Measurements from ENCODE around the gene MADD.

Gene MADD

DNA sequence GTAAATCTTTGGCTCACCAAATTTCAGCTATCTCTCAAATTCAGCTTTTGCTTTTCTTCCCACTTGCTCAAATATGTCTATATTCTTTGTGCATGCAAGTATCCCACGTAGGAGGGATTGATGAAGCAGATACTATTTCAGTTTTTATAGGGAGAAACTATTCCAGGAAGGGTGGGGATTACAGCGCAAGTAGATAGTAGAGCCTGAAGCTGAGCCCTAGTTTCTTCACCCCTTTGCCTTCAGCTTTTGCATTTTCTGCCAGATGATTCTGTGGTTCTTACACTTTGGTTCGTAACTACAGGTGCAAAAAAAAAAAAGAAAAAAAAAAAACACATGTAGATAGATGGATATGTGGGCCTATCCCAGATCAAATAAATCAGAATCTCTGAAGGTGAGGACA lies 18.2 kb upstream of the MADD start:
- no peak for DNase-seq (ENCODE audit: low read depth, low spot score)

DNA sequence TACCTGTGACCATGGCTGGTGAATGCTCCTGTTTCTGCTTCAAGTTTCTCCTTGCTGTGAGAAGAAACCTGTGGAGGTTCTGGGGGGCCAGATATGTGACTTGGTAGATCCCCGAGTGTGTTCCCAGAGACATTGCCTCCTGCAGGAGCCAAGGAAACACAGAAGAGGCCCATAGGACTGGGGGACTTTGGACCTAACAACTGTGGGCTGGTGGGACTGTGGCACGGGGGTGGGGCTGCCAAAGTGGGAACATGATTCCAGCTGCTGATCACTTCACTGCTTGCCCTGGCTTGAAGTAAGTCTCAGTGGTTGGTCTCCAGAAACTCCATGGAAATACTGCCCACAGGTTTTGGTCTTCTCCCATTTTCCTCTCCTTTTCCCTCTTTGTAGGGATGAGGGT lies 16.3 kb upstream of the MADD start:
- DNase-seq (ENCODE audit: low read depth, low spot score) = no peak

DNA sequence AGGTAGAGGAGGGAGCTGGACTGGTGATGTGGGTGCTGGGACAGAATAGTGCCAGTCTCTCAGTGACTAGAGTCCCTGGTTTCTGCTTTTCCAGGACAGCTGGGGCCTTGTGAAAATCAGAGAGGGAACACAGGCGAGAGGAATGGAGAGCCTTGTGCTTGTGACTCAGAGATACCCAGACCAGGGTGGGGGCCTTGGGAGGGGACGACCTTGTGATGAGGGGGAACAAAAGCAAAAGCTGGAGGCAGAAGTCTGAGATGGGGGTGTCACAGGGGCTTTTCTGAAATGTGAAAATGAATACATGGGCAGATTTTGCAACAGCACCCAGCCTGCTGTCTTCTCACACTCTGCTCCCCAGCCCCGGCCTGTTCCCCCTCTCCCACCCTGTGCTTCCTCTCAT lies 15.5 kb upstream of the MADD start:
- no peak for DNase-seq (ENCODE audit: low read depth, low spot score)

DNA sequence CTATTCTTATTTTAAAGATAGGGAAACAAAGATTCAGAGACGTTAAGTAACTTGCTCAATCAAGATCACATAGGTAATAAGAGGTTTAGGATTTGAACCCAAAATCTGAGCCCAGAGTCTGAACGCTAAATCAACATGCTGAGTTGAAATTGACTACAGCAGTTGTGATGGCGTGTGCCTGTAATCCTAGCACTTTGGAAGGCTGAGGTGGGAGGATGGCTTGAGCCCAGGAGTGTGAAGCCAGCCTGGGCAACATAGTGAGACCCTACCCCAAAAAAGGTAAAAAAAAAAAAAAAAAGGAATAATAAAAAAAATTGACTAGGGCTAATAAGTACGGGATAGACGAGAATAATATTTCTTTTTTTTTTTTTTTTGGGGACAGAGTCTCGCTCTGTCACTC lies 13.6 kb upstream of the MADD start:
- DNase-seq (ENCODE audit: low read depth, low spot score) = no peak

DNA sequence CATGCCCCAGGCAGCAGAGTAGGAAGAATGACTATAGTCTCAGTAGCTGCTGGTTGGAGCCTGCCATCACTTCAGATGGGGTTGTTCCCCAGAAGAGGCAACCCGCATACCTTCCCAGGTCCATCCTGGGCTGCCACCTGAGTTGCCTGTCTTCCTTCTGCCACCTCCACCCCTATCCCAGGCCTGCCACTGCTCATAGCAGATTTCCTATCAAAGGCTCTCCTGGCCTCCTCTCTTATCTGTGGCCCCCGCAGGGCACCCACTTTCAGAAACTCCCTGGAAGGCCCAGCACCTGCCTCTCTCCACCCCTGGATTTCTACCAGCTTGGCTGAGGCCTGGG lies 12.8 kb upstream of the MADD start:
- DNase-seq (ENCODE audit: low read depth, low spot score) = no peak

DNA sequence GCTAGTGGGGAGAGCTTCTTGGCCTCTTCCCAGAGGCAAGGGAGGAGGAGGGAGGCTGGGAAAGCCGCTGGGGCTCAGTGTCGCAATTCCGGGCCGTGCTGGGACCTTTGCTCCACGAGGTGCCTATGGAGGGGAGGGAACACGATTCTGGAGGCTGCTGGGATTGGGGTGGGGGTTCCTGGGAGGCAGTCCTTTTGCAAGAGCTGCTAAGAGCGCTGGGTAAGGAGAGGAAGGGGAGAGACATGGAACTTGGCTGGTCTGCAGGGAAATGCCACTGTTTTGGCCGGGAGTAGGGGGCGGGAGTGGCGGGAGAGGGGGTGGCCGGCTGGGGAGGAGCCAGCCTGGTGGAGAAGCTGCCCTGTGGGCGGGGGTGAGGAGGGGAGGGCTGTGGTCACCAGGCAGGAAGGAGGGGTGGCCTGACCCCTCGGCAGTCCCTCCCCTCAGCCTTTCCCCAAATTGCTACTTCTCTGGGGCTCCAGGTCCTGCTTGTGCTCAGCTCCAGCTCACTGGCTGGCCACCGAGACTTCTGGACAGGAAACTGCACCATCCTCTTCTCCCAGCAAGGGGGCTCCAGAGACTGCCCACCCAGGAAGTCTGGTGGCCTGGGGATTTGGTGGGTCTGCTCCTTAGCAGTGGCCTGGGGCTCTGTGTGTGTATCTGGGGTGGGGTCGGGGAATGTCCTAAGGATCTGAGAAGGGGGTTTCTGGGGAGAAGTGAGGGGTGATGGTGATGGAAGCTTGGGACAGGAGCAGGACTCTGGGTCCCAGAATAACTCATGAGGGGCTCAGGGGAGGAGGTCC lies 12.2 kb upstream of the MADD start, which contains the start of gene NR1H3:
Gene NR1H3 (plus strand): TSS at position 480 of the 800 bp plus-strand sequence. CDS start 1,221 bp downstream, outside the sequence.
- DNase-seq (ENCODE audit: low read depth, low spot score) = no peak

DNA sequence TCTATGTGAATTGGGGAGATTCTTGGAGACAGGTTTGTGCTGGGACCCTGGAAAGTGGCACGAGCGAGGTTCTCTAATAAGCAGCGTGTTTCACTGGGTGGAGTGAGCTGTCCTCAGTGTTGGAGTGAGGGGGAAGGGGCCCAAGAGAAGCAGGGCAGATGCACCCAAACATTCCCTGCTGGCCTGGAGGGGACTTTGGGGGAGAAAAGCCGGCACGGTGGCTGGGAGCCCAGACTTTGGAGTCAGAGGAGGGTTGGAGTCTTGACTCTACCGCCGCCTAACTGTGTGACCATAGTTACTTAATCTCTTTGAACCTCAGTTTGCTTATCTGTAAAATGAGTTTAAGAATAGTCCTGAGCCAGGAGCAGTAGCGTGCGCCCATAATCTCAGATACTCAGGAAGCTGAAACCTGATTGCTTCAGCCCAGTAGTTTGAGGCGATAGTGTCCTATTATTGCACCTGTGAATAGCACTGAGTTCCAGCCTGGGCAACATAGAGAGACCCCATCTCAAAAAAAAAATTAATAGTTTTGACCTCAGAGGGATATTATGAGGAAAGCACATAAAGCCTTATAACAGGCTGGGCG lies 11.5 kb upstream of the MADD start:
- no peak for DNase-seq (ENCODE audit: low read depth, low spot score)

DNA sequence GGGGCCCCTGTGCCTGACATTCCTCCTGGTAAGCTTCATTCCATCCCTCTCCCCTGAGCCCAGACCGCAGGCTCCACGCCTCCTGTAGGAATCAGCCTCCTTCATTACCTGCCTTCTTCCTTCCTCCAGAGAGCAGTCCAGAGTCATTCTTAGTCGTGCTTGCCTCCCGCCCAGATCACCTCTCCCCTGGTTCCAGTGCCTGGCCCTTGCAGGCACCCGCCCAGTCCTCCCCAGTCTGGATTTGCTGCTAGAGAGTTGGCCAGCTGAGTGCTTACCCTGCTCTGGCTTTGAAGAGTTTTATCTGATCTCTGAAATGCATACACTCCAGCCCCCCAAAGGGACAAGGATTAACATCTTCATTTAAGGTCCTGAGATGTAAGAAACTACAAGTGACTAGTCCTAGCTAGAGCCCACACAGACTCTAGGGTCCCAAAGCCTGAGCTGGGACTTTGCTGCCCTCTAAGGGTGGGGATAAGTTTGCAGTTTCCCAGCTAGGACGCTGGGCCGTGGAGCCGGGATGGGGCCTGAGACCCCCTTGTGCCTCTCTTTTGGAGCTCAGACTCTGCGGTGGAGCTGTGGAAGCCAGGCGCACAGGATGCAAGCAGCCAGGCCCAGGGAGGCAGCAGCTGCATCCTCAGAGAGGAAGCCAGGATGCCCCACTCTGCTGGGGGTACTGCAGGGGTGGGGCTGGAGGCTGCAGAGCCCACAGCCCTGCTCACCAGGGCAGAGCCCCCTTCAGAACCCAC lies 10.5 kb upstream of the MADD start:
- no peak for DNase-seq (ENCODE audit: low read depth, low spot score)

DNA sequence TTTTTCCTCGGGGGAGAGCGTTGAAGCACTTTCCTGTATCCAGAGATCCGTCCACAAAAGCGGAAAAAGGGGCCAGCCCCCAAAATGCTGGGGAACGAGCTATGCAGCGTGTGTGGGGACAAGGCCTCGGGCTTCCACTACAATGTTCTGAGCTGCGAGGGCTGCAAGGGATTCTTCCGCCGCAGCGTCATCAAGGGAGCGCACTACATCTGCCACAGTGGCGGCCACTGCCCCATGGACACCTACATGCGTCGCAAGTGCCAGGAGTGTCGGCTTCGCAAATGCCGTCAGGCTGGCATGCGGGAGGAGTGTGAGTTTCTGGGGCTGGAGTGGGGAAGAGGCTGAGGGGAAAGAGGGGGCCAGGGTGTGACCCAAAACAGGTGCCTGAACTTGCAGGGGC lies 9.6 kb upstream of the MADD start:
- DNase-seq (ENCODE audit: low read depth, low spot score) = no peak

DNA sequence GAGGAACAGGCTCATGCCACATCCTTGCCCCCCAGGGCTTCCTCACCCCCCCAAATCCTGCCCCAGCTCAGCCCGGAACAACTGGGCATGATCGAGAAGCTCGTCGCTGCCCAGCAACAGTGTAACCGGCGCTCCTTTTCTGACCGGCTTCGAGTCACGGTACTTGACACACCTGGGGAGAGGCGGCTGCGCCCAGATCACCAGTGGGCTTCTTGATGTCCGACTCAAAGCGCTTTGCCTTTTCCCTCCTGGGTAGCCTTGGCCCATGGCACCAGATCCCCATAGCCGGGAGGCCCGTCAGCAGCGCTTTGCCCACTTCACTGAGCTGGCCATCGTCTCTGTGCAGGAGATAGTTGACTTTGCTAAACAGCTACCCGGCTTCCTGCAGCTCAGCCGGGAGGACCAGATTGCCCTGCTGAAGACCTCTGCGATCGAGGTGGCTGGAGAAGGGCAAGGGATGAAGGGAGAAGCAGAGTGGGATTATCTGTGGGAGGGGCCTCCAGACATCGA lies 8.6 kb upstream of the MADD start:
- no peak for DNase-seq (ENCODE audit: low read depth, low spot score)

DNA sequence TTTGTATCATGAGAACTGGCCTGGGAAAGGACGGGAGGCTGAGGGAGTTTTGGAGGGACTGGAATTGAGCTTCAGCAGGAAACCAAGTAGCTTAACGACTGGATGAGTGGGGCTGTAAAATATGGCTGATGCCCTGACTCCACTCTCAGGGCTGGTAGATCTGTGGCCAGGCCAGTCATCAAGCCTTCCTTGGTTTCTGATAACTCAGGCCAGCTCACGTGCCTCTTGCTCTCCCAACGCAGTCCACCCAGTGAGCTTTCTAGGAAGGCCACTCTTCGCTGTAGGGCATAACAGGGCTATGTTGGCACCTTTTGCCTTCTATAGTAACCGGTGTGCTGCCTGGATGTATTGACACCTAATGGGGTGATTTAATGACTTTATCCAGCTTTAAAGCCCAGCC lies 5.8 kb upstream of the MADD start:
- no peak for DNase-seq (ENCODE audit: low read depth, low spot score)

DNA sequence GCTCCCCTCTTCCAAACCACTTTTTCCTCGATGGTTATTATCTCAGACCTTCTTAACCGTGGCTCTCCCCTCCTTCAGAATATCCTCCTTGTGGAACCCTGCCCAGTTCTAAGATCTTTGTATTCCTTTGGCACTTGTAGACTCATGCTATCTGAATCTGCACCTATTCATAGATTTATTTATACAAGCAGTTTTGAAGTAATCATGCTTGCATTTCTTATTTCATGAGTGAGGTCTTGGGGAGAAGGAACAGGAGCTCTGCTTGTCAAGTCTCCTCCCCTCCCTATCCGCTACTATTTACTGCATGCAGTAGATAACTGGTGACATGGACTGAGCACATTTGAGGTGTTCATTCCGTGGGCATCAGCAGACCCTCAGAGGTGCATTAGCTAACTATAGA lies 5.4 kb upstream of the MADD start:
- no peak for DNase-seq (ENCODE audit: low read depth, low spot score)

DNA sequence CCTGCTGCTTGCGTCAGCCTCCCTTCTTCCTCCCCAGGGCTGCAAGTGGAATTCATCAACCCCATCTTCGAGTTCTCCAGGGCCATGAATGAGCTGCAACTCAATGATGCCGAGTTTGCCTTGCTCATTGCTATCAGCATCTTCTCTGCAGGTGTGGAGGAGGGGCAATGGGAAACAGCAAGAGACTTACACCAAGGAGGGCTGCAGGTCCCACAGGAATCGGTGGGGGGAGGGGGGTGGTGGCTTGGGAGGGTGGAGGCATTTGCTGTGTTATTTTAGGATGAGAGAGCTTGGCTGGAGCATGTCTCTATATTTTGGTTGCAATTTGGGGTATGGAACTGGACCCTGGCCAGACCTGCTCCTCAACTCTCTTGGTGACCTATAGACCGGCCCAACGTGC lies 2.1 kb upstream of the MADD start:
- DNase-seq (ENCODE audit: low read depth, low spot score) = no peak

DNA sequence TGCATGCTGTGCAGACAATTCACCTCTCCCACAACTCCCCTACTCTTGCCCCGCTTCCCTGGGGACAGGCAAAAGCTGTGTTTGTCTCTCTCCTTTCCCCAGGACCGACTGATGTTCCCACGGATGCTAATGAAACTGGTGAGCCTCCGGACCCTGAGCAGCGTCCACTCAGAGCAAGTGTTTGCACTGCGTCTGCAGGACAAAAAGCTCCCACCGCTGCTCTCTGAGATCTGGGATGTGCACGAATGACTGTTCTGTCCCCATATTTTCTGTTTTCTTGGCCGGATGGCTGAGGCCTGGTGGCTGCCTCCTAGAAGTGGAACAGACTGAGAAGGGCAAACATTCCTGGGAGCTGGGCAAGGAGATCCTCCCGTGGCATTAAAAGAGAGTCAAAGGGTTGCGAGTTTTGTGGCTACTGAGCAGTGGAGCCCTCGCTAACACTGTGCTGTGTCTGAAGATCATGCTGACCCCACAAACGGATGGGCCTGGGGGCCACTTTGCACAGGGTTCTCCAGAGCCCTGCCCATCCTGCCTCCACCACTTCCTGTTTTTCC lies 1.4 kb upstream of the MADD start:
- no peak for DNase-seq (ENCODE audit: low read depth, low spot score)

DNA sequence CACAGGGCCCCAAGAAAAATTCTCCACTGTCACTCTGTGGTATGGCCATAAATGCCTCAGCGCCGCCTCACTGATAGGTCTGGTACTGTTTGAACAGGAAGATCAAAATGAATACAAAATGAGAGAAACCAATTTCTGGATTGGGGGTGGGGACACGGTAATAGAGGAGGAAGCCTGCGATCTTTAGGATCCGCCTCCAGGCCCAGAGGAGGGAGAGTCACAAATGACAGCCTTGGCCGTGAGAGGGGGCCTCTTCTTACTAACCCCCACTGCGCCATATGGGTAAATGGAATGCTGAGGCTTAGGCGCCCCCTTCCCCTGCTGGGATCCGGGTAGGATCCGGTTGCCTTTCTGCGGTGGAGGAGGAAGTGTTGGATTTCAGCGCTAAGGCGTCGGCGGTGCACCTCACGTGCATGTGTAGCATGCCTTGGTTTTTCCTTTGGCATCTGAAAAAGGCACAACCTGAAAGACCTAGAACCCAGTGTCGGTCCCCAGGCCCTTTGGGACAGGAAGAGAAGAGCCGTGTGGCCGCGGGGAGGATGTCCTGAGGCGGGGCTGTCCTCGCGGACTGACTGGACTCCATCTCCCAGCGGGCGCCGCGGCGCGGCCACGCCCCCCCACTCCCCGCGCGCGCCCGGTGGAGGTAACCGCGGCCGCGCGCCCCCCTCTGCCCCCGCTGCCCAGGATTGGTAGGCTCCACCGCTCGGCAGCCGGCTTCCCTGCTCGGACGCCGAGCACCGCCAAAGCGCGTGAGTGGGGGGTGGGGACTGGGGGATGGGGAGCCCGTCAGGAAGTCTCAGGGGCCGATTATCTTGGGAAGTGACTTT lies 718 bp upstream of the MADD start:
- peak; percentile 73 for DNase-seq (ENCODE audit: low read depth, low spot score)

DNA sequence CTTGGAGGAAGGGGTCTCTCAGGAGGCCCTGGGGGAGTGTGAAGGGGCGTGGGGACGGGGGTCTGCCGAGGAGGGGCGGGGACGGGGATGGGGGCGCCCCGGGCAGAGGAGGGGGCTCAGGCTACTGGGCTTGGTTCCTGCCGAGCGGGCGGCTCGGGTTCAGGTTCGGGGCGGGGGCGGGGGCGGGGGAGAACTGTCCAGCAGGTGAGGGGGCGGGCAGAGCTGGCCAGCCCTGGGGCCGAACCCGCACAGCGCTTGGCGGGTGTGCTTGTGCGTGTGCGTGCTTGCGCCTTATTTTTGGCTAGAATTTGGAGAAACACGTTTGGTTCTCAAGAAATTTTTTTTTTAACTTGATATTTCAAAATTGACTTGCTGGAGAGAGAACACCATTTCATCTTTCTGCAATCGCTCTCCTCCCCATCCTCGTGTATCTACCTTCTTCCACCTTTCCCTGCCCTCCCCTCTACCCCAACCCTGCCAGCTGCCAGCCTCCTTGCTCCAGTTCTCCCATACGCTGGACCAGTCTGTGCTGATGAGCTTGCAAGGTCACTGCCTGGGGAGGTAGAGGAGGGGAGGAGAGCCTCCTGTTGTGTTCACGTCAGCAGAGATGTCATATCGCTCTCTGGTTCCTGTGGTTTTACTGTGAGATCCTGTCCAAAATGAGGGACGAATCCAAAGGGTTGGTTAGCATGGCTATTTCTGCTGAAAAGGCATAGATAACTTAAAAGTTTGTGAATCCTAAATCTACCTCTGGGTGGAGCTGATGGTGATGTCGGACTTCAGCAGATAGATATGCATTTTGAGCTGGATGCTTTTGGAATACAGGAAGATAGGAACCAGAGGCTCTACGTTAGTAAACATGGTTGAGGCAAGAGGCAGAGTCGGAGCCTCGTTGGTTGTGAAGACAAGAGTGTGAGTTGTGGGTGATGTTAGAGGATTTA lies 668 bp downstream of the MADD start:
- peak; percentile 66 for DNase-seq (ENCODE audit: low read depth, low spot score)

DNA sequence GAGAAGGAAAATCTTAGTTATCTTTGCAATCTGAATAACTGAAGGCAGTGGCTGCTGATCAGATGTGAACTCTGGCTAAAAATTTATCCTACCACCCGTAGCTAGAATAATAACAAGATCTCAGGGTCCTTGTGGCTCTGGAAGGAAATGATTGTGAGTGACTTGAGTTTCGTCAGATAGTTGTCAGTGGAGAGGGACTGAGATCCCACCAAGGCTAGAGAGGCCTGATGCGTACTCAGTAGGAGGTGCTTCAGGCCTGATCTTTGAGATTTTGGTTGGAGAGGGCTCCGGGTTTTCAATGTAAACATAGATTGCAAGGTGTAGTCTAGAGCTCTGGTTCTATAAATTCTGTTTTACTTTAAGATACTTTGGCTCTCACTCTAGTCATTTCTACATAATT lies 1.4 kb downstream of the MADD start:
- no peak for DNase-seq (ENCODE audit: low read depth, low spot score)

DNA sequence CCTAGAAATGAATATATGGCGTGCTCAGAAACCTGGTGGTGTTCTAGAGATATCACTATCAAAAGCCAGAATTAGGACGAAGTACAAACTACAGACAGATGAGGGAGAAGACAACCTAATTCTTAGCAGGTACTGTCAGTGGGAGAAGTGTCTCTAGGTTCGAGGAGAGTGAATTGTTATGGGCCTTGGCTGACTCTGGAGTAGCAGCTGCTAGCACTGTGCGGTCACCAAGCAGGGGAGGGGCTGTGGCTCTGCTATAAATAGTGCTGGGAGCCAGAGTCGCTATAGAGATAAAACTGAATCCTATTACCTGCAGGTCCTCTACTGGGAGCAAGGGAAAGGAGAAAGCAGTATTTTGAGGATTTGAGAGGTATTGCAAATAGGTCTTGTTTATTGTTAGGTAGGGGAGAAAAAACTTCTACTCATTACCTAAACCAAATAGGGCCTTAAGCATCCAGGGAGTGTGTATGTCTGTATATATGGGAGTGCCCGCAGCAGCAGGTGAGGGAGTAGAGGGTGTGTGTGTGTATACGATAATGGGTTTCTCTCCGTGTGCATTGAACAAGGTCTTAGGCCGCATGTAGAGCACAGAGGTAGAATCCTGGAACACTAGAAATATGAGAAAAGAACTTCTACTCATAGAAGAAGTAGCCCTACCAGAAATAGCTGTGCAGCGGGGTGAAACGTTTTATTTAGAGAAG lies 2.2 kb downstream of the MADD start:
- DNase-seq (ENCODE audit: low read depth, low spot score) = no peak

DNA sequence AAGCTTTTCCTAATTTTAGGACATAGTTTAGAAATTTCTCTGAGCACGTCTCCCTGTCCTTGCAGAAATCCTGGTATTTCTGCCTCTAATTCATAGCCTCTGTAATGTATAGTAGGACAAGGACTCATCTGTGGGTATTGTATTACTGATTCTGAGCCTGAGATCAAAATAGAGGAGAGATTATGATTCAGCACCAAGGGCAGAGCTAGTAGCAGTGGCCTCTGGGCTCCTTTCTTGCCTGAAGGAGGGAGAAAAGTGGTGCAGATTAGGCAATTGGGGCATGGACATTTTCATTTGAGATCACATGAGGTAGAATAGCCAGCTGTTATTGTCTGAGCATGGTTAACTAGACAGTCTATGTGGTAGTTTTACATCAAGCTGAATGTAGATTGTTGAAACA lies 2.8 kb downstream of the MADD start:
- no peak for DNase-seq (ENCODE audit: low read depth, low spot score)
